Measurements from ENCODE around the gene FGGY. TPM values are rescaled to one million over a fixed set of nuclear protein-coding genes. Genes with fewer than 3 reads are reported as not detected.
"Not testable (repeated sequence)": the region's sequence is repeated elsewhere in the genome, so short reads cannot be mapped to it uniquely, and the experiment has no call there.

The FGGY gene
- total RNA-seq, 2 experiments from 2014 or later = 8.5 to 9.4 TPM

- ChIA-PET CTCF (interaction anchor here (1.0 to 2.8 kb wide), 3 partner anchors 15 to 1079 kb away, joined by 3 to 8 read pairs (median 3); no protein-coding TSS in a partner anchor), POLR2A (interaction anchor here (1.1 kb wide), 1 partner anchor 8 kb away, joined by 3 read pairs; no protein-coding TSS in a partner anchor)
- Mint-ChIP-seq H3K4me1 (ENCODE audit: low read depth) (peaks cover 18% of the 10 kb centered on the region), H3K27ac (no peak overlapping the region), H3K36me3 (ENCODE audit: low read depth) (peaks cover 7% of the 10 kb centered on the region), H3K27me3 (ENCODE audit: low read depth) (no peaks in the 10 kb centered on the region), H3K9me3 (ENCODE audit: insufficient read depth) (peaks cover 10% of the 10 kb centered on the region), H3K4me3 (no peak overlapping the region)
- ATAC-seq (no peak), DNase-seq (no peak)
These were observed 435.5 kb downstream of the FGGY start for GRCh38 chr1:59732214-59732955.

- ChIA-PET POLR2A (interaction anchor here (0.6 kb wide), 1 partner anchor 1613 kb away, joined by 3 read pairs; no protein-coding TSS in a partner anchor), CTCF (interaction anchor here (2.8 kb wide), 1 partner anchor 26 kb away, joined by 8 read pairs; no protein-coding TSS in a partner anchor)
- peaks cover 7% of the 10 kb centered on the region for H3K36me3 Mint-ChIP-seq (ENCODE audit: low read depth)
- peaks cover 10% of the 10 kb centered on the region for H3K9me3 Mint-ChIP-seq (ENCODE audit: insufficient read depth)
- no peaks in the 10 kb centered on the region for H3K27me3 Mint-ChIP-seq (ENCODE audit: low read depth)
- peaks cover 18% of the 10 kb centered on the region for H3K4me1 Mint-ChIP-seq (ENCODE audit: low read depth)
- H3K27ac Mint-ChIP-seq = no peak overlapping the region
- no peak for ATAC-seq
- DNase-seq = no peak
- H3K4me3 Mint-ChIP-seq = no peak overlapping the region
These were observed 436.7 kb downstream of the FGGY start for GRCh38 chr1:59733443-59734141.

GRCh38 chr1:59735927-59736326 lies 439.0 kb downstream of the FGGY start:
- H3K27ac Mint-ChIP-seq; H3K4me3 Mint-ChIP-seq; DNase-seq; H3K27me3 Mint-ChIP-seq (ENCODE audit: low read depth); H3K36me3 Mint-ChIP-seq (ENCODE audit: low read depth); ATAC-seq; H3K9me3 Mint-ChIP-seq (ENCODE audit: insufficient read depth); POLR2A ChIA-PET: not testable (repeated sequence)
- H3K4me1 Mint-ChIP-seq (ENCODE audit: low read depth) = peaks cover 13% of the 10 kb centered on the region
- CTCF ChIA-PET = interaction anchor here (0.6 to 1.0 kb wide), 2 partner anchors 18 to 38 kb away, joined by 3 read pairs; no protein-coding TSS in a partner anchor

- Mint-ChIP-seq H3K27ac (no peak overlapping the region), H3K36me3 (ENCODE audit: low read depth) (peaks cover 11% of the 10 kb centered on the region), H3K4me3 (no peak overlapping the region), H3K27me3 (ENCODE audit: low read depth) (no peaks in the 10 kb centered on the region), H3K9me3 (ENCODE audit: insufficient read depth) (peaks cover 13% of the 10 kb centered on the region), H3K4me1 (ENCODE audit: low read depth) (peaks cover 9% of the 10 kb centered on the region)
- POLR2A ChIA-PET = no interaction called here
- CTCF ChIA-PET = no interaction called here
- DNase-seq (no peak), ATAC-seq (no peak)
These were observed 439.9 kb downstream of the FGGY start for GRCh38 chr1:59736744-59737143.

GRCh38 chr1:59737638-59738037 lies 440.7 kb downstream of the FGGY start:
- Mint-ChIP-seq H3K4me1 (ENCODE audit: low read depth) (peaks cover 4% of the 10 kb centered on the region), H3K27ac (no peak overlapping the region), H3K9me3 (ENCODE audit: insufficient read depth) (peaks cover 13% of the 10 kb centered on the region), H3K36me3 (ENCODE audit: low read depth) (peaks cover 11% of the 10 kb centered on the region), H3K27me3 (ENCODE audit: low read depth) (no peaks in the 10 kb centered on the region), H3K4me3 (no peak overlapping the region)
- ChIA-PET POLR2A (no interaction called here), CTCF (no interaction called here)
- no peak for DNase-seq
- no peak for ATAC-seq

- ChIA-PET CTCF (interaction anchor here (0.5 kb wide), 1 partner anchor 770 kb away, joined by 3 read pairs; no protein-coding TSS in a partner anchor), POLR2A (no interaction called here)
- Mint-ChIP-seq H3K9me3 (ENCODE audit: insufficient read depth) (peaks cover 13% of the 10 kb centered on the region), H3K4me1 (ENCODE audit: low read depth) (peaks cover 4% of the 10 kb centered on the region), H3K36me3 (ENCODE audit: low read depth) (peaks cover 11% of the 10 kb centered on the region), H3K27ac (no peak overlapping the region), H3K27me3 (ENCODE audit: low read depth) (no peaks in the 10 kb centered on the region), H3K4me3 (no peak overlapping the region)
- DNase-seq (no peak), ATAC-seq (no peak)
These were observed 441.3 kb downstream of the FGGY start for GRCh38 chr1:59738152-59738551.

GRCh38 chr1:59738591-59739015 lies 441.7 kb downstream of the FGGY start:
- Mint-ChIP-seq H3K9me3 (ENCODE audit: insufficient read depth) (peaks cover 13% of the 10 kb centered on the region), H3K4me1 (ENCODE audit: low read depth) (peaks cover 4% of the 10 kb centered on the region), H3K27ac (no peak overlapping the region), H3K4me3 (no peak overlapping the region), H3K36me3 (ENCODE audit: low read depth) (peaks cover 11% of the 10 kb centered on the region), H3K27me3 (ENCODE audit: low read depth) (no peaks in the 10 kb centered on the region)
- POLR2A ChIA-PET = no interaction called here
- CTCF ChIA-PET = interaction anchor here (0.5 to 1.2 kb wide), 2 partner anchors 21 to 770 kb away, joined by 3 read pairs; no protein-coding TSS in a partner anchor
- DNase-seq = no peak
- ATAC-seq = no peak

- Mint-ChIP-seq H3K4me1 (ENCODE audit: low read depth) (peaks cover 4% of the 10 kb centered on the region), H3K36me3 (ENCODE audit: low read depth) (peaks cover 11% of the 10 kb centered on the region), H3K4me3 (no peak overlapping the region), H3K27ac (no peak overlapping the region), H3K27me3 (ENCODE audit: low read depth) (no peaks in the 10 kb centered on the region), H3K9me3 (ENCODE audit: insufficient read depth) (peaks cover 13% of the 10 kb centered on the region)
- CTCF ChIA-PET = interaction anchor here (1.2 to 1.4 kb wide), 2 partner anchors 20 to 39 kb away, joined by 3 read pairs; no protein-coding TSS in a partner anchor
- POLR2A ChIA-PET = no interaction called here
- no peak for ATAC-seq
- DNase-seq = no peak
These were observed 442.2 kb downstream of the FGGY start for GRCh38 chr1:59739111-59739510.

GRCh38 chr1:59742526-59742925 lies 445.6 kb downstream of the FGGY start:
- DNase-seq = no peak
- Mint-ChIP-seq H3K4me1 (ENCODE audit: low read depth) (peaks cover 4% of the 10 kb centered on the region), H3K4me3 (no peak overlapping the region), H3K27me3 (ENCODE audit: low read depth) (no peaks in the 10 kb centered on the region), H3K9me3 (ENCODE audit: insufficient read depth) (peaks cover 4% of the 10 kb centered on the region), H3K27ac (no peak overlapping the region), H3K36me3 (ENCODE audit: low read depth) (peaks cover 3% of the 10 kb centered on the region)
- CTCF ChIA-PET = interaction anchor here (0.7 kb wide), 1 partner anchor 17 kb away, joined by 4 read pairs; no protein-coding TSS in a partner anchor
- ATAC-seq = no peak
- POLR2A ChIA-PET = no interaction called here

GRCh38 chr1:59743324-59744091 lies 446.6 kb downstream of the FGGY start:
- peaks cover 4% of the 10 kb centered on the region for H3K4me1 Mint-ChIP-seq (ENCODE audit: low read depth)

GRCh38 chr1:59747420-59748024 lies 450.6 kb downstream of the FGGY start:
- Mint-ChIP-seq H3K9me3 (ENCODE audit: insufficient read depth) (no peaks in the 10 kb centered on the region), H3K27ac (no peak overlapping the region), H3K27me3 (ENCODE audit: low read depth) (no peaks in the 10 kb centered on the region), H3K36me3 (ENCODE audit: low read depth) (no peaks in the 10 kb centered on the region), H3K4me3 (no peak overlapping the region), H3K4me1 (ENCODE audit: low read depth) (no peaks in the 10 kb centered on the region)
- ATAC-seq (no peak), DNase-seq (no peak)
- ChIA-PET POLR2A (no interaction called here), CTCF (interaction anchor here (1.7 to 2.5 kb wide), 2 partner anchors 12 to 200 kb away, joined by 5 to 9 read pairs; no protein-coding TSS in a partner anchor)

More at GRCh38 chr1:59743324-59744091, 446.6 kb downstream of the FGGY start:
- peaks cover 3% of the 10 kb centered on the region for H3K36me3 Mint-ChIP-seq (ENCODE audit: low read depth)
- H3K9me3 Mint-ChIP-seq (ENCODE audit: insufficient read depth) = peaks cover 4% of the 10 kb centered on the region
- DNase-seq (no peak), ATAC-seq (no peak)
- no peak overlapping the region for H3K27ac Mint-ChIP-seq
- H3K27me3 Mint-ChIP-seq (ENCODE audit: low read depth) = no peaks in the 10 kb centered on the region
- no peak overlapping the region for H3K4me3 Mint-ChIP-seq
- ChIA-PET POLR2A (interaction anchor here (0.7 kb wide), 1 partner anchor 8 kb away, joined by 3 read pairs; no protein-coding TSS in a partner anchor), CTCF (interaction anchor here (0.7 to 0.9 kb wide), 3 partner anchors 14 to 16 kb away, joined by 3 to 4 read pairs (median 3); no protein-coding TSS in a partner anchor)

All from activated CD8-positive, alpha-beta T cell treated with anti-CD3 and anti-CD28 coated beads, Interleukin-2, amount 10 ng/mL, durations not matched to agents 7 days and 5 days (primary cell).